ENCODE measurements around the gene GPR45. TPM values are rescaled to one million over a fixed set of nuclear protein-coding genes. Genes with fewer than 3 reads are reported as not detected.

The GPR45 gene
- total and polyA plus RNA-seq, 9 of the 15 experiments (the other 6 are each of a cell fraction or from before 2014, with no cell fraction given) = not detected

GRCh38 chr2:105261061-105261460 is 19.5 kb downstream of the GPR45 start:
- Histone ChIP-seq H3K4me3 (no peak overlapping the region), H3K9me1 (ENCODE audit: control insufficient read depth, insufficient read depth, low read length) (no peaks in the 10 kb centered on the region), H2AFZ (ENCODE audit: low read depth, low read length) (no peak overlapping the region), H3K4me1 (replicated peaks in 1 of 2; ENCODE audit: control insufficient read depth in 2 of 2, insufficient read depth in 2 of 2, low read length in 2 of 2) (peaks cover 9 to 19% of the 10 kb centered on the region in 2 experiments; a peak in 4 of 5 replicates), H3K36me3 (ENCODE audit: control insufficient read depth, insufficient read depth, low read length) (peaks cover 5% of the 10 kb centered on the region; the same call in 1 of the 3 replicates), H3K79me2 (ENCODE audit: control insufficient read depth, insufficient read depth, low read length) (no peaks in the 10 kb centered on the region), H3K9me3 (replicated peaks; ENCODE audit: control insufficient read depth, insufficient read depth, low read depth, low read length) (no peaks in the 10 kb centered on the region), H3K9ac (ENCODE audit: insufficient read depth in 1 of 2, low read depth in 2 of 2, low read length in 2 of 2) (no peak overlapping the region), H3K4me2 (ENCODE audit: insufficient read depth, low read length) (no peak overlapping the region), H3K27me3 (ENCODE audit: control insufficient read depth in 2 of 2, insufficient read depth in 2 of 2, low read length in 2 of 2) (peaks cover 0 to 6% of the 10 kb centered on the region in 2 experiments; a peak in 1 of 5 replicates), H3K27ac (ENCODE audit: extremely low read depth, low read depth, low read length) (no peak overlapping the region), H4K20me1 (replicated peaks; ENCODE audit: control insufficient read depth, insufficient read depth, low read length) (no peaks in the 10 kb centered on the region; the same call in 1 of the 2 replicates)
- intact Hi-C loops (cut with micrococcal nuclease) = no loop called here
- no TSS peak for BruUV-seq (replicated peaks)
- ATAC-seq = peak; percentile 19; the same call in 2 of the 3 replicates
- no peak for FAIRE-seq
- in situ Hi-C loops (cut with MboI) = no loop called here
- ChIA-PET POLR2A (interaction anchor here (0.7 kb wide), 1 partner anchor 905 kb away, joined by 3 read pairs; no protein-coding TSS in a partner anchor), CTCF (ENCODE audit: low intra/inter-chr PET ratio) (no interaction called here)
- 33% methylated on average over 5 of the region's 5 CpGs for WGBS (ENCODE audit: insufficient coverage, low coverage, missing lambda C conversion rate)
- DNase-seq (ENCODE audit: extremely low read depth in 1 of 4, low spot score in 3 of 4) = peak in 3 of 4 experiments; percentile 17 to 28 (median 22)
- TF ChIP-seq SMARCA4 (IDR thresholded peaks at IDR 0.05) (no peak), ATF3 (IDR thresholded peaks at IDR 0.05) (peak; percentile 50; the same call in 1 of the 2 replicates), ATF3 (CRISPR knock-in tag; conservative IDR thresholded peaks at IDR 0.05) (no peak), ZKSCAN8 (CRISPR knock-in tag; IDR thresholded peaks at IDR 0.05) (no peak), NFE2 (IDR thresholded peaks at IDR 0.05; ENCODE audit: low read depth) (peak; percentile 57), C11orf30 (IDR thresholded peaks at IDR 0.05; ENCODE audit: low read depth) (no peak), JUND (IDR thresholded peaks at IDR 0.05; ENCODE audit: borderline replicate concordance, low read depth, low read length) (peak; percentile 7; the same call in 1 of the 2 replicates), JUND (tag; IDR thresholded peaks at IDR 0.05; ENCODE audit: borderline replicate concordance, low read depth, low read length) (no peak), CHD2 (IDR thresholded peaks at IDR 0.05; ENCODE audit: low read depth, low read length) (no peak), ELF4 (CRISPR knock-in tag; IDR thresholded peaks at IDR 0.05) (no peak), HDAC6 (IDR thresholded peaks at IDR 0.05; ENCODE audit: low read depth, low read length) (no peak), ELK1 (CRISPR knock-in tag; IDR thresholded peaks at IDR 0.05) (no peak), PYGO2 (tag; IDR thresholded peaks at IDR 0.05) (no peak), TFAP4 (CRISPR knock-in tag; IDR thresholded peaks at IDR 0.05; ENCODE audit: borderline replicate concordance) (no peak)

Measured in K562 (cell line).